HG03097 (cell line): Measurements from ENCODE around the gene NHERF2.
"Not testable (repeated sequence)": the region's sequence is repeated elsewhere in the genome, so short reads cannot be mapped to it uniquely, and the experiment has no call there.

Experiments
- ATAC-seq: cut with Tn5 transposase; IDR thresholded peaks from one replicate; pipeline ENCODE4 v1.9.1; 2021; ENCODE audit not compliant: unreplicated experiment, low FRiP score

The NHERF2 gene

GRCh38 chr16:2004795-2005517 lies 21.7 kb upstream of the NHERF2 start:
- ATAC-seq = no peak

DNA sequence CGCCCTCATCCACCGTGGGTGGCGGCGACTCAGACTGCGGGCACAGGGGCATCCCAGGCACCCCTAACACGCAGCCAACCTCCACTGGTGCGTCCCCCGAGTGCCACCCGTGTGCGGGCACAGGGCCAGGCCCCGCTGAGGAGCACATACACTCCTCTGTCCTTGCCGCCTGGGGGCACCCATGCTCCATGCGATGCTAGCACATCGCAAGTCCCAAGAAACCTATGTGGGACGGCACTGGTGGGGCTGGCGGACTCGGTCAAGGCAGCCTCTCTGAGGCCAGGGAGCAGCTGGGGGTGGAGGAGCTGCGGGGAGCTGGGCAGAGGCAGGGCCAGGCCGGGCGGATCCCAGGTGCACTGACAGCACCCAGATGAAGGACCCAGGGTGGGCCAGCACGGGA lies 21.1 kb upstream of the NHERF2 start:
- no peak for ATAC-seq

DNA sequence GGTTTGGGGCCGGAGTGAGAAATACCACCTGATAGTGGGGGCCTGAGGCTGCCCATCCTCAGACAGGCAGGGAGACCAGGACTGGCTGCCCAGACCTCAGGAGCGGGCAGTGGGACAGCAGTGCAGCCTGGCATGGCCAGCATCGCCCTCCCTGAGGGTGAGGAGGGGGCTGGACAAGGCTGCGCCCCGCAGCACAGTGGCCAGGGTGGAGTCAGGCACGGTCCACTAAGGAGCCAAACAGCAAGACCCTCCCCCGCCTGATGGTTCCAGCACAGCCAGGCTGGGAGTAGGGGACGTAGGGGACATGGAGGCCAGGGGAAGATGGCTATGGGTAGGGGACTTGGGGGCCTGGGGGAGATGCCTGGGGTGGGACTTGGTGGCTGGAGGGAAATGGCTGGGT lies 20.4 kb upstream of the NHERF2 start:
- ATAC-seq = no peak

- no peak for ATAC-seq
Observed at GRCh38 chr16:2007081-2007836, 19.4 kb upstream of the NHERF2 start.

- no peak for ATAC-seq
Observed at GRCh38 chr16:2008009-2008526, 18.6 kb upstream of the NHERF2 start.

DNA sequence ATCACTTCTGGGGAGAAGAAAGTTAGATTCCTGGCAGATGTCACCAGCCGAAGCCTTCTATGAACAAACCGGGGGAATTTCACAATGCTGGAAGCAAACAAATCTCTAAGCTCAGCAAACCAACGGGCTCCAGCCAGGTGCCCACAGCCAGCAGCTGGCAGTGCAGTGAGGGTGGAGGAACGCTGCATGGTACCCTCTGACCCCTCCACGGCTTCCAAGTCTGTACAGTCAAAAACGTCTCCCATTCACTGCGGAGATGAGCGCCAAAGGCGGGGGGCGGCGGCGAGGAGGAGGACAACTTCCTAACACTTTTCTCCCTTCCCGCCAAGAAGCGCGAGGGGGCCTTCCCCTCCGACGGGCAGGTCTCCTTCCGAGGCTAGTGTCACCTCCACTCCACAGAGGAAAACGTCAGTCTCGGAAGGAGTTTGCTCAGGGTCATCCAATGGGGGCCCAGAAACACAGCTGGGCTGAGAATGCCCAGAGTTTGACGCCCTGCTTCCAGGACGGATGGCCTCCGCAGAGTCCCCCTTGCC lies 18.0 kb upstream of the NHERF2 start:
- no peak for ATAC-seq

- peak; percentile 23 for ATAC-seq
Observed at GRCh38 chr16:2009164-2009711, 17.5 kb upstream of the NHERF2 start.

DNA sequence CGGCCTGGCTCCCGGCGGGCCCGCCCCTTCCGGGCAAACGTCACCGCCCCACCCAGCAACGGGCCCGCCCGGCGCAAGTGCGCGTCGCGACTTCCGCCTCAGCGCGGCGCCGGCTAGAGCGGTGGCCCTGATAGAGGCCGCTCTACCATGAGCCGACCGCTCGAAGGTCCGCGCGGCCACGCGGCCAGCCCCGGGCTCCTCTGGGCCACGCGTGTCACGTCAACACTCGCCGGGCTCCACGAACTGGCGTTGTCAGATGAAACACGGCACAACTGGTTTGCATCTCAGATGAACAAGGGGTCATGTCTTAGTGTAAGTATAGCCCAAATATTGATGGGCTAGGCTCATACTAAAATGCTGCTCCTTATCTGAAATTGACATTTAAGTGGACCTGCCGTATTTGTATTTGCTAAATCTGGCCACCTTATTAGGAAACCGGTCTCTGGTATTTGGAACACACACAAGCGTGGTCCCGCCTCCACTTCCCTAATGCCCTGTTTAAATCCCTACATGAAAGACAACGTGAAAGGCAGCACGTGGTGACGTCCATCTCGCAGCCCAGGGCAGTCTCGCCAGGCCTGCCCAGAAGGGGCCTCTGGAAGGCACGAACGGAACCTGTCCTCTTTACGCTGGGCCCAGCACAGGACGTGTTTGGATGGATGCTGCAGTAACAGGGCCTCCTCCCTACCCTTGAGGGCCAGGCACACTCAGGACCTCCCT lies 16.8 kb upstream of the NHERF2 start, which contains the start of gene ZNF598:
Gene ZNF598, minus strand, starts transcription at position 31 of the 720 bp plus-strand sequence.
- peak; percentile 62 for ATAC-seq

- ATAC-seq = not testable (repeated sequence)
Observed at GRCh38 chr16:2011726-2012125, 15.0 kb upstream of the NHERF2 start.

GRCh38 chr16:2013527-2013926 lies 13.2 kb upstream of the NHERF2 start:
- ATAC-seq = no peak

DNA sequence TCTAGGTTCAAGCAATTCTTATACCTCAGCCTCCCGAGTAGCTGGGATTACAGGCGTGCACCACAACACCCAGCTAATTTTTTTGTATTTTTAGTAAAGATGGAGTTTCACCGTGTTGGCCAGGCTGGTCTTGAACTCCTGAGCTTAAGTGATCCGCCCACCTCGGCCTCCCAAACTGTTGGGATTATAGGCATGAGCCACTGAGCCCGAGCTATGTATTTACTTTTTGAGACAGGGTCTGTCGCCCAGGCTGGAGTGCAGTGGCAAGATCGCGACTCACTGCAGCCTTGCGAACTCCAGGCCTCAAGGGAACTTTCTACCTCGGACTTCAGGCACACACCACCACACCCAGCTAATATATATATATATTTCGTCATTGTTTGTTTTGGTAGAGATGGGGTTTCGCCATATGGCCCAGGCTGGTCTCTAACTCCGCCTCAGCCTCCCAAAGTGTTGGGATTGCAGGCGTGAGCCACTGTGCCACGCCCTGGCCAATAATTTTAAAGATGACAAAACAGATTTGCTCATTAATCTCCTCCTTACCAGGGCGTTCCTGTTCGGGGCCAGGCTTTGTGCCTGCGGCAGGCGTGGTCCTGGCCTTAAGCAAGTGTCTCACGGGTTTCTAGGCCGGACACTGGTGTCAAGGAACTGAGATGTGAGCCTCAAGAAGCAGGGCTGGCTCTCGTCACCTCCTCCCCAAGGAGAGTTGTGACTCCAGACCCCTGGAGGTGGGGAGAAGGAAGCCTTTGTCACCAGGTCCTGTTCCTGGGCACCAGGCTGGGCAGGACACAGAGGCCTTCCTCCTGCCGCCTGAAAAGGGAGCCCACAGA lies 11.4 kb upstream of the NHERF2 start:
- no peak for ATAC-seq

GRCh38 chr16:2015947-2016208 lies 10.8 kb upstream of the NHERF2 start:
- ATAC-seq = no peak

GRCh38 chr16:2016407-2016922 lies 10.2 kb upstream of the NHERF2 start:
- no peak for ATAC-seq

- ATAC-seq = no peak
Observed at GRCh38 chr16:2019518-2019920, 7.2 kb upstream of the NHERF2 start, which contains the start of gene NPW. TSS of gene NPW (plus strand) at chr16:2019785.

DNA sequence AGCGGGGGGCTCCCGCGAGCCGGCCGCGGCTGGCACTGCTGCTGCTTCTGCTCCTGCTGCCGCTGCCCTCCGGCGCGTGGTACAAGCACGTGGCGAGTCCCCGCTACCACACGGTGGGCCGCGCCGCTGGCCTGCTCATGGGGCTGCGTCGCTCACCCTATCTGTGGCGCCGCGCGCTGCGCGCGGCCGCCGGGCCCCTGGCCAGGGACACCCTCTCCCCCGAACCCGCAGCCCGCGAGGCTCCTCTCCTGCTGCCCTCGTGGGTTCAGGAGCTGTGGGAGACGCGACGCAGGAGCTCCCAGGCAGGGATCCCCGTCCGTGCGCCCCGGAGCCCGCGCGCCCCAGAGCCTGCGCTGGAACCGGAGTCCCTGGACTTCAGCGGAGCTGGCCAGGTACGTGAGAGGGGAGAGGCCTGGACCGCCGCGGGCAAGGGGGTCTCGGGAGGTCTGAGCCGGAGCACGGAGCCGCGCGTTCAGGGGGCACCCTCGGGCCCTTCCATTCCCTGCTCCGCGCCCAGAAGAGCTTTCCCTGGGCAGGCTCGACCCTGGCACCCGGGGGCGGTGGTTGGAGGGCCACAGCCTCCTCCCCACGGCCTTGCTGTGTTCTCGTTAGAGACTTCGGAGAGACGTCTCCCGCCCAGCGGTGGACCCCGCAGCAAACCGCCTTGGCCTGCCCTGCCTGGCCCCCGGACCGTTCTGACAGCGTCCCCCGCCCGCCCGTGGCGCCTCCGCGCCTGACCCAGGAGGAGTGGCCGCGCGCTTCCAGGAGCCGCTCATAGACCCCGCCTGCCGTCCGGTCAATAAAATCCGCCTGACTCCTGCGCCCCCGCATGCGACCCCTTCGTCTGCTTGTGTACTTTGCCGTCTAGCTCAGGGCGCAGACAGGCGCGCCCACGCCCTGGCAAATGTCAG lies 6.5 kb upstream of the NHERF2 start:
- no peak for ATAC-seq

- no peak for ATAC-seq
Observed at GRCh38 chr16:2022723-2023091, 4.0 kb upstream of the NHERF2 start.

GRCh38 chr16:2023092-2024031 lies 3.3 kb upstream of the NHERF2 start:
- no peak for ATAC-seq

- ATAC-seq = no peak
Observed at GRCh38 chr16:2024032-2024420, 2.7 kb upstream of the NHERF2 start.
